ENCODE data around the gene AMPH. TPM values are rescaled to one million over a fixed set of nuclear protein-coding genes. Genes with fewer than 3 reads are reported as not detected.

Gene AMPH
- total RNA-seq, 1 experiment from 2014 or later, result not detected

DNA sequence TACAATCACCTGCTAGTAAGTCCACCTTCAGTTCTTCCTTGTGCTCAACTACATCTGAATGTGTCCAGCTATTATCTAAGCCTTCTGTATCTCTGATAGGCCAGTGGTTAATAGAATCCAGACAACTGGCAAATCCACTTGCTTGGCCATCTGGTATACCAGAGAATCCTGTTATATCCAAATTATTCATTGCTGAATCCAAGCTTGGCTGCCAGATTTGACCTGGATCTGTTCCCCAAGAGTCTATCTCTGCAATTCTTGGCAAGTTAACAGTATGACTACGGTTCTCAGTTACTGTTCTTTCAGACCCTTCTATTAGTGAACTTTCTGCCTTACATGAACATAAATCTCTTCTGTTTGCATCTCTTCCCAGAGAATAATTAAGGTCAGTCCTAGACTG is 203.1 kb downstream of the AMPH start:
- Histone ChIP-seq H3K9me3 (ENCODE audit: control insufficient read depth in 1 of 2, insufficient read depth in 1 of 2, low read depth in 1 of 2, low read length in 2 of 2) (no peaks in the 10 kb centered on the region), H2AFZ (ENCODE audit: low read depth, low read length, poor library complexity, severe bottlenecking) (no peak overlapping the region), H3K9ac (ENCODE audit: low read length) (no peak overlapping the region), H3K4me3 (replicated peaks in 1 of 2; ENCODE audit: low read depth in 1 of 2, low read length in 2 of 2) (no peak overlapping the region), H3K4me2 (ENCODE audit: low read length) (no peak overlapping the region), H4K20me1 (ENCODE audit: insufficient read depth) (no peaks in the 10 kb centered on the region), H3K27me3 (ENCODE audit: insufficient read depth, low read length) (peaks cover 39% of the 10 kb centered on the region), H3K36me3 (ENCODE audit: control insufficient read depth in 1 of 2, insufficient read depth in 2 of 2, low read length in 2 of 2) (no peaks in the 10 kb centered on the region), H3K9me2 (ENCODE audit: insufficient read depth) (no peaks in the 10 kb centered on the region), H3K79me2 (ENCODE audit: insufficient read depth, low read length) (no peaks in the 10 kb centered on the region), H3K27ac (ENCODE audit: low read depth, low read length) (no peak overlapping the region), H3K4me1 (ENCODE audit: control insufficient read depth in 1 of 2, insufficient read depth in 2 of 2, low read length in 2 of 2) (no peaks in the 10 kb centered on the region)
- ATAC-seq (no peak), DNase-seq (ENCODE audit: low read depth, low spot score) (no peak)
- CTCF ChIA-PET, result no interaction called here
- no peak for TF ChIP-seq SIN3A (IDR thresholded peaks at IDR 0.05; ENCODE audit: low read depth)
- no peak for TF ChIP-seq EZH2 (IDR thresholded peaks at IDR 0.05)
- TF ChIP-seq SRF (IDR thresholded peaks at IDR 0.05; ENCODE audit: low read depth), result no peak
- no peak for TF ChIP-seq JUND (IDR thresholded peaks at IDR 0.05)
- TF ChIP-seq SP1 (IDR thresholded peaks at IDR 0.05; ENCODE audit: low read depth), result no peak
- no peak for TF ChIP-seq CEBPB (IDR thresholded peaks at IDR 0.05; ENCODE audit: low read depth)
- TF ChIP-seq, protein P1, sequence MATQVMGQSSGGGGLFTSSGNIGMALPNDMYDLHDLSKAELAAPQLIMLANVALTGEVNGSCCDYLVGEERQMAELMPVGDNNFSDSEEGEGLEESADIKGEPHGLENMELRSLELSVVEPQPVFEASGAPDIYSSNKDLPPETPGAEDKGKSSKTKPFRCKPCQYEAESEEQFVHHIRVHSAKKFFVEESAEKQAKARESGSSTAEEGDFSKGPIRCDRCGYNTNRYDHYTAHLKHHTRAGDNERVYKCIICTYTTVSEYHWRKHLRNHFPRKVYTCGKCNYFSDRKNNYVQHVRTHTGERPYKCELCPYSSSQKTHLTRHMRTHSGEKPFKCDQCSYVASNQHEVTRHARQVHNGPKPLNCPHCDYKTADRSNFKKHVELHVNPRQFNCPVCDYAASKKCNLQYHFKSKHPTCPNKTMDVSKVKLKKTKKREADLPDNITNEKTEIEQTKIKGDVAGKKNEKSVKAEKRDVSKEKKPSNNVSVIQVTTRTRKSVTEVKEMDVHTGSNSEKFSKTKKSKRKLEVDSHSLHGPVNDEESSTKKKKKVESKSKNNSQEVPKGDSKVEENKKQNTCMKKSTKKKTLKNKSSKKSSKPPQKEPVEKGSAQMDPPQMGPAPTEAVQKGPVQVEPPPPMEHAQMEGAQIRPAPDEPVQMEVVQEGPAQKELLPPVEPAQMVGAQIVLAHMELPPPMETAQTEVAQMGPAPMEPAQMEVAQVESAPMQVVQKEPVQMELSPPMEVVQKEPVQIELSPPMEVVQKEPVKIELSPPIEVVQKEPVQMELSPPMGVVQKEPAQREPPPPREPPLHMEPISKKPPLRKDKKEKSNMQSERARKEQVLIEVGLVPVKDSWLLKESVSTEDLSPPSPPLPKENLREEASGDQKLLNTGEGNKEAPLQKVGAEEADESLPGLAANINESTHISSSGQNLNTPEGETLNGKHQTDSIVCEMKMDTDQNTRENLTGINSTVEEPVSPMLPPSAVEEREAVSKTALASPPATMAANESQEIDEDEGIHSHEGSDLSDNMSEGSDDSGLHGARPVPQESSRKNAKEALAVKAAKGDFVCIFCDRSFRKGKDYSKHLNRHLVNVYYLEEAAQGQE (IDR thresholded peaks at IDR 0.05; ENCODE audit: low read depth), result no peak
- TF ChIP-seq, protein P2, sequence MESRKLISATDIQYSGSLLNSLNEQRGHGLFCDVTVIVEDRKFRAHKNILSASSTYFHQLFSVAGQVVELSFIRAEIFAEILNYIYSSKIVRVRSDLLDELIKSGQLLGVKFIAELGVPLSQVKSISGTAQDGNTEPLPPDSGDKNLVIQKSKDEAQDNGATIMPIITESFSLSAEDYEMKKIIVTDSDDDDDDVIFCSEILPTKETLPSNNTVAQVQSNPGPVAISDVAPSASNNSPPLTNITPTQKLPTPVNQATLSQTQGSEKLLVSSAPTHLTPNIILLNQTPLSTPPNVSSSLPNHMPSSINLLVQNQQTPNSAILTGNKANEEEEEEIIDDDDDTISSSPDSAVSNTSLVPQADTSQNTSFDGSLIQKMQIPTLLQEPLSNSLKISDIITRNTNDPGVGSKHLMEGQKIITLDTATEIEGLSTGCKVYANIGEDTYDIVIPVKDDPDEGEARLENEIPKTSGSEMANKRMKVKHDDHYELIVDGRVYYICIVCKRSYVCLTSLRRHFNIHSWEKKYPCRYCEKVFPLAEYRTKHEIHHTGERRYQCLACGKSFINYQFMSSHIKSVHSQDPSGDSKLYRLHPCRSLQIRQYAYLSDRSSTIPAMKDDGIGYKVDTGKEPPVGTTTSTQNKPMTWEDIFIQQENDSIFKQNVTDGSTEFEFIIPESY (IDR thresholded peaks at IDR 0.05; ENCODE audit: extremely low read depth, insufficient replicate concordance, low read length), result no peak
- TF ChIP-seq, protein P3, sequence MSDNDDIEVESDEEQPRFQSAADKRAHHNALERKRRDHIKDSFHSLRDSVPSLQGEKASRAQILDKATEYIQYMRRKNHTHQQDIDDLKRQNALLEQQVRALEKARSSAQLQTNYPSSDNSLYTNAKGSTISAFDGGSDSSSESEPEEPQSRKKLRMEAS (IDR thresholded peaks at IDR 0.05), result no peak
- TF ChIP-seq, protein P4, sequence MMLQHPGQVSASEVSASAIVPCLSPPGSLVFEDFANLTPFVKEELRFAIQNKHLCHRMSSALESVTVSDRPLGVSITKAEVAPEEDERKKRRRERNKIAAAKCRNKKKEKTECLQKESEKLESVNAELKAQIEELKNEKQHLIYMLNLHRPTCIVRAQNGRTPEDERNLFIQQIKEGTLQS (IDR thresholded peaks at IDR 0.05), result no peak
- no peak for TF ChIP-seq CBX3 (IDR thresholded peaks at IDR 0.05; ENCODE audit: low read depth)
- TF ChIP-seq ZFX (IDR thresholded peaks at IDR 0.05), result no peak
- TF ChIP-seq YY1 (IDR thresholded peaks at IDR 0.05; ENCODE audit: extremely low read depth, insufficient replicate concordance, low read depth, low read length), result no peak
- RAD21 ChIA-PET (ENCODE audit: low non-redundant PET in 1 of 2, low total read pairs in 2 of 2, uncharacterized antibody in 2 of 2, unreplicated experiment in 2 of 2), result no interaction called here
- no TSS peak for BruUV-seq (replicated peaks)
- intact Hi-C loops (cut with micrococcal nuclease), result no loop called here
- POLR2A ChIA-PET, result no interaction called here

Measured in HCT116 (cell line).